Measurements from ENCODE around the gene AATF.
A peak's percentile ranks its signal among the peaks of the same experiment; 100 is the strongest.

Gene AATF

DNA sequence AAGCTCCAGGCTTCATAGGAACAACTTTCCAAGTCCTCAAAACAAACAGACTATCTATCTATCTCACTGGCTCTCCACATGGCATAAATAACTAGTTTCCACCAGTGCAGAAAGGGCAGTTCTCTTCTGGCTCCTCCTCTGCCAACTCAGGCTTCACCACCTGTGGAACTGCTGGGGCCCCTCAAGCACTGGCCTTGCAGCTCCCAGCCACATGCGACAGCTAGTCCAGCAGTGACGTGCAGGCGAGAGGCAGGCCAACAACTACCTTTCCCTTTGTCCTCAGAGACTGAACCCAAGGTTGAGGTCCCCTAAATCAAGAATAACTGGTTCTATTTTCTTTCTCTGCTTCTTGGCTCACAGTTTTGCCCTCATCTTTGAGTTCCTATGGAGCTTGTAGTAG, 137.6 kb downstream of the AATF start:
- DNase-seq = no peak

DNA sequence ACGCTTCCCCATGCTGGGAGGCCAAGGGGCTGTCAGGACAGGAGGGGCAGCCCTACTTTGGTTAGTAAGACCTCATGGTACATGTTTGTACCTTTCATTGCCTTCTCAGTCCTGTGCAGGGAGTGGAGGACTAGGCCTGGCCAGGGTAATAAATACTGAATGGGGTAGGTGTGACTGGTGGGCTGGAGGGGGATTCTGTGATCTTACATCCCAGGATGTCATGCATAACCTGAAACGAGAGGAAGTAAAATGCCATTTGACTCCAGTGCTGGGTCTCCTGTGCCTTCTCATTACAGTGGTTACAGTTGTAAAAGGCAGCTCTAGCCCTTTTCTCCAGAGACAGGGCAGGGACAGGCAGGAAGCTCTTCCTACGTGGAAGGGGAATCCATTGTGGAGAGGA, 138.2 kb downstream of the AATF start:
- DNase-seq = no peak

DNA sequence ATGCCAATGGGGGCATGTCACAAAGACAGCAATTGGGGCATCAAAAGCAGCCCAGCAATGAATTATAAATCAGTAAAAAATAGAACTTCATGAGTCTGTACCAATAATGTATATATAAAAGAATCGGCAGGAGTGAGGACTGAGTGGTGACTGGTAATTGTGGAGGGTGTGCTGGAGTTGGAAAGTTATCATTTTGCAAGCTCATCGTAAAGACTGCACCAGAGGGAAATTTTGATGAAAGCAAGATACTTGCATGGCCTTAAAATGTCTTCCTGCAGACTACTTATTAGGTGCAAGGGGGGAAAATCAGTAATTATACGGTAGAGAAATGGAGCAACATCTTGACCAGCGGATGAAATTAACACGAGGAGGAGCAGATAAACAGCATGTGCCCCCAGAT, 138.9 kb downstream of the AATF start:
- no peak for DNase-seq

DNA sequence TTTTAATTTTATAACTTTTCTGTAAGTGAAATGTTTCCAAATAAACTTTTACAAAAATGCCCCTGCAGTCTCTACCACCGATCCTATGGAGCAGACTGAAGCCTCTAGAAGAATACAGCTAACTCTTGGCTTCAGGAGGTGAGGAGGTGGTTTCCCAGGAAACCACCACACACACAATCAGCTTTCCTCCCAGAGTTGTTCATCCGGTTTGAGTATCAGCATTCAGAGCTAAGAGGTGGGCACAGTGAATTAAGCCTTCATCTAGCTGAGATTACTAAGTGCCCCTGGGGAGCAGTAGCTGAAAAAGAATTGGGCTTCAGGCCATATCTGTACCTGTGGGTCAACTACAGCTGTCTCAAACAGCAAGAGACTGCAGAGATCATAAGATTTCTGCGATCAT, 139.7 kb downstream of the AATF start:
- no peak for DNase-seq

DNA sequence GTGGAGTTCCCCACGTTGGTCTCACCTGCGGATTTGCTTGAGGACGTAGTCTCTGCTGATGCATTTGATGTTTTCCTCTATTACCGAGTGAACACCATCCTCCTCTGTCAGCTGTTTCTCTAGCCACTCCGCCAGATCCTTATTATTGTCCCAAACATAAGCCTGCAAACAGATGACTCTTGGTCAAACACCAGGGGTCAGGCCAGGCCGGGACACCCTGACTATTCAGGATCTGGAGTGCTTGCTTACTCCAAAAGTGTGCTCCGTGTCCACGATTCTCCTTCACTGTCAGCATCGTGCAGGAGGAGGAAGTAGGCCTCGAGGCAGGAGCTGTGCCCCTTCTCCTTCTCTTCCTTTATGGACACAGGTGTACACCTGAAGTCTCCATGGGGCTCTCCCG, 140.2 kb downstream of the AATF start:
- DNase-seq = no peak

DNA sequence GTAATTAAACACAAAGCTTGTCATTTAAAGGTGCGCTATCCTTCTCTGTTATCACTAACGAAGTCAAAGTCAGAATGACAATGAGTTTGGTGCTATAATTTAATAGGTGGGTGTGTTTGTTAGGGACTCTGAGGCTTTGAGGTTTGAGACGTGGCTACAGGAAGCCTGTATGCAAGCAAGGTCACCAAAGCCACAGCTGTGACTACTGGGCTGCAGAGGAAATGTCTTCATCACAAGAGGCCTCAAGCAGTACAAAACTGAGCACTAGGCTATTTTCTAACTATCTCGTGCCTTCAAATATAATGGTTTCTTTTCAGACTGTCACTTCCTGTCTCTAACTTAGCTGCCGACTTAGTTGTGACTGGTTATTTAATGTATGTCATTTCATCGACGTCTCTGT, 141.2 kb downstream of the AATF start:
- peak; percentile 52 to 68 (median 57) for DNase-seq

DNA sequence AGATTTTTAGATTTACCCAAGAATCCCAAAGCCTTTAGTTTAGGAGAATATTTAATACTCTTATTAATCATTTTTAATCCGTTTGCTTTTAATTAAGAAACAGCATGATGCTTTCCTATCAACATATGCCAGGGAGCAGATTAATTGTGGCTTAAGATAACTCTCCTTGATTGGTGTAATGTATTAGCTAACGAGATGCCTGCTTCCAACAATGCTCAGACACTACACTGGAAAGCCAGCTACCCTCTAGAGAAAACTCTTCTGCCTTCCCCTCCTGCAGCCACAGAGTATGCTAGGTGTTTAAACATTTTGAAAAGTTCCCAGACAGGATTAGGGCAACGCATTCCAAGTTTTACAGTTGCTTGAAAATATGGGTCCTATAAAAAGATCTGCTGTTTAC, 142.2 kb downstream of the AATF start:
- no peak for DNase-seq

DNA sequence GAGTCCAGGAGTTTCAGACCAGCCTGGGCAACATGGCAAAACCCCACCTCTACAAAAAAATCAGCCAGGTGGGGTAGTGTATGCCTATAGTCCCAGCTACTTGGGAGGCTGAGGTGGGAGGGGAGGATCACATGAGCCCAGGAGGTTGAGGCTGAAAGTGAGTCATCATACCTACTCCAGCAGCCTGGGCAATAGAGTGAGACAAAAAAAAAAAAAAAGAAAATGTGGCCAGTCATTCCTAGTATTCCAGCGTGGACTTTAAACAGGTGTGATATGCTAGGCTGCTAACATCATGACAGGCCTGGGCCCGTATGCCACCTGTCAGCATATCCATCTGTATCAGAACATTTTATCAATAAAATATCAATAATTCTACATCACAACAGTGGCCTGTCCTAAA, 143.3 kb downstream of the AATF start:
- no peak for DNase-seq

DNA sequence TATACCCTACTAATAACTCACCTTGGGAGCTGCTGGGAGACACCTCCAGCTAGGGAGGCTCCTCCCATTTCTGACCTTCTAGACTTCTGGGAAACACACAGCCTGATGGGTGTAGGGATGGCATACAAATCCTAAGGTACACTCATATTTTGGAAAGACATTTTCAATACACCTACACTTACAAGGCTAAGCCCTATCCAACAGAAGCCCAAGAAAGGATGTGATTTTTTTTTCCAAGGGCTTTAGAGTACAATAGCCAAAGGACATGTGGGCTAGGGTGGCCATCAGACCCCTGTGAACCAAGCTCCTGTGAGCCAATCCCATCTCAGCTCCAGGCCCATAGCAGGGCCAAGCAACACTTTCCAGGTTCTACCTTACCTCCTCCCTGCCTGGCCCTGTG, 143.9 kb downstream of the AATF start:
- DNase-seq = no peak

DNA sequence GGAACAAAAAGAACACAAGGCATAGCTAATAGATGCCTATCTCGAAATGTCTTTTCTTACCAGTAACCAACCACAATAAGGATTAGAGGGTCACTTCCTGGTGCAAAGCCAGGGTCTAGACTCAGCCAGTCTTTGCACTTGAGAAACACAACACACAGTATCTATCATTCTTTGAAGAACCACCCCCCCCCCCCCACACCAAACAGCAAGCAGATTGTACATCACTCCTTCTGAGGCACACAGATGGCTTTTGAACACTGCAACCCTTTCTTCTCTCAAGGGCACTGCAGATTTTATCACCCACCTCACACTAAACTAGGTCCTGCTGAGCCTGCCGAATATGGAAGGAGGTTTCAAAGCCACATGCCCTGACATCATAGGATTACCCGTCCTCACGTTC, 145.6 kb downstream of the AATF start:
- no peak for DNase-seq

DNA sequence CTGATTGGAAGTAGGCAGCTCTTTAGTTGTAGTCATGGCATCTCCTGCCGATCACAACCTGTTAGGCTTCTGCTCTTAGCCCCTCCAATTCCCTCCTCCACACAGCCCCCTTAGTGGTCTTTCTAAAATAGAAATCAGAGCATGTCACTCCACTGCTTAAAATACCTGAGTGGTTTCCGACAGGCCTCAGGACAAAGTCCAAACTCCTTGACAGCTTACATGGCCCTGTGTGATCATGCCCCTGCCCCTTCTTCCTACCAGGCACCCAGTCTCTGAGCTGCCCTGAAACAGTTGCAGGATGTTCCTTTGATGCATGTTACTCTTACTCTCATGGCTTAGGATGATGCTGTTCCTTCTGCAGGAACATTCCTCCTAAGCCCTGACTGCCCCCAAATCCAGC, 147.3 kb downstream of the AATF start:
- DNase-seq = no peak

DNA sequence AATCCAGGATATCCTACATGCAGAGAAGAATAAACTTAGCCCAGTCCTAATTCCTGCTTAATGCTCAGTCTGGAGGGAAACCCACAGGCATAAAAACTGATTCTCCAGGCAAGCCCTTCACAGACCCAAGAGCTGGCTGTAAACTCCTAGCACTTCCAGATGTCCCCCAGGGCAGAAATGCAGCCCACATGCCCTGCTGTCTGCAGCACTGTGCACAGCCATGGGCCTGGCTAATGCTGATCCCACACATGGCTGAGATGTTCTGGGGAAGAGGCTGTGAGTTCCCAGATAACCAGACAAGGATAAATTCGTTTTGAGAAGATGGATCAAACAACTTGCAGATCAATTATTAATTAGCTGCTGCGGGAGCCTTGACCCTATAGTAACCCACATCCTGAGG, 148.4 kb downstream of the AATF start:
- no peak for DNase-seq

DNA sequence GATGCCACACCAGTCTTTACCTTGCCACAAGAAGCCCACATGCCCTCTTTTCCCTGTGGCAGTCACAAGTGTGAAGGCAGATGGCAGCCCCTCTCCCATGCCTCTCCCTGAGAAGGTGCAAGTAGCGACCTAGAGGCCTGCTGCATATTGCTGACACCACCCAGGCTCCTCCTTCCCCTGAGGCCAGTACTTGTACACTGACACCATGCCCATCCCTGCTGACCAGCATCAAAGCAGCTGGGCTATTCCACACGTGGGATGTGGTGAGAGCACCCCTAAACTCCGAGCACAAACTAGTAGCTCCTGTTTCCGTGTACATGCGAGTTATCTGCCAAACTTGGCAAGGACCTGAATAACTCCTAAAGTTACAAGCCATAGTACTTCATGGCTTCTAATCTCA, 149.4 kb downstream of the AATF start:
- DNase-seq = no peak

DNA sequence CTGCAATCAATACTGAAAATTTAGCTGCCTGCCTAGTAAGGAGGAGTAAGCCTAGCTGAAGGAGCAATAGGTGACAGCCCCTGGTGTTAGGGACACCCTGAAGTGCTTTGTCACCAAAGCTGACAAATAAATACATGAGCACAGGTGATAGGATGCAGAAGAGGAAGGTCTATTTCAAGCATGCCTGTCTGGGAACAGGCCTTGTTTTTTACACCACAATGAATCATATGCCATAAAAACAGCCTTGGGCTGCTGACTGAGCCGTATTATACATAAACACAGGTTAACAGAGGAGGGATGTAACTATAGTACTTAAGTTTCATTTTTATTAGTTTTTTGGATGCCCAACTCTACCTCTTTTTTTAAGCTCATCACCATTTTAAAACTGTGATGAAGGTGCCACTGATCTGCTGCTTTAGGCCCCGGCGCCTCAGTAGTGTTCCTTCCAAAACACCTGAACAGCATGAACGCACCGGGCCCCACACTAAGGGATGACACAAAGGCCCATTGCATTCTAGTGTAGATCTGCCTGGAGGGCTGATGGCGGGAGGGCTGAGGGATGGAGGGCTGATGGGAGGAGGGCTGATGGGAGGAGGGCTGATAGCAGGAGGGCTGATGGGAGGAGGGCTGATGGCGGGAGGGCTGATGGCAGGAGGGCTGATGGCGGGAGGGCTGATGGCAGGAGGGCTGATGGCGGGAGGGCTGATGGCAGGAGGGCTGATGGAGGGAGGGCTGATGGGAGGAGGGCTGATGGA, 150.3 kb downstream of the AATF start:
- DNase-seq = no peak

DNA sequence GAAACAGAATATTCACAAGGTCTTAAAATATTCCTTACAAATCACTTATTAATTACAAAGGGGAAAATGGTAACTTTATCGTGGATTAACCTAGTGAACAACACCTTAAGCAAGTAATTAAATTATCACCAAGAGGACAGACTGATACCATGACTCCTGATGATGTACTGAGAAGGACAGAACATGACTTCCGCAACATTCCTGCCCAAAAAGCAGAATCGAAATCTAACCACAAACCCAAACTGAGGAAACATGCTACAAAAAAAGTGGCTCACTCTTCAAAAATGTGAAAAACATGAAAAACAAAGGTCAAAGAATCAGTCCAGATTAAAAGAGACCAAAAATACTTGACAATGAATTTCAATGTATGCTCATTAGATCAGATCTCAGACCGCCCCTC, 151.5 kb downstream of the AATF start:
- peak; percentile 43 to 60 (median 54) for DNase-seq

DNA sequence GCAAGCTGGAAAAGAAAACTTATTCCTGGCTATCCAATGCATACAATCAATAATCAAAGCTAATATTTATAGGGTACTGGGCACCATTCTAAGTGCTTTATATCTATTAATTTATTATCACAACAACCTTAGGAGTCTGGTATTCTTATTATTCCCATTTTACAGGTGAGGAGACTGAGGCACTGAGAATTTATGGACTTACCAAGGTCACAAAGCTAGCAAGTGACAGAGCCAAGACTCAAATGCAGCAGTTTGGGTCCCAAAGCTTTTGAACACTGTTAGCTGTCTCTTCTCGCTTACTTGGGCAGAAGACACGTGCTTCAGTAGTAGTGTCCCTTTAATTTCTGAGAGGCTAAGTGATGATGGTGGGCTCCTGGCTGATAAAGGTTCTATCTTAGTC, 152.6 kb downstream of the AATF start:
- DNase-seq = no peak

DNA sequence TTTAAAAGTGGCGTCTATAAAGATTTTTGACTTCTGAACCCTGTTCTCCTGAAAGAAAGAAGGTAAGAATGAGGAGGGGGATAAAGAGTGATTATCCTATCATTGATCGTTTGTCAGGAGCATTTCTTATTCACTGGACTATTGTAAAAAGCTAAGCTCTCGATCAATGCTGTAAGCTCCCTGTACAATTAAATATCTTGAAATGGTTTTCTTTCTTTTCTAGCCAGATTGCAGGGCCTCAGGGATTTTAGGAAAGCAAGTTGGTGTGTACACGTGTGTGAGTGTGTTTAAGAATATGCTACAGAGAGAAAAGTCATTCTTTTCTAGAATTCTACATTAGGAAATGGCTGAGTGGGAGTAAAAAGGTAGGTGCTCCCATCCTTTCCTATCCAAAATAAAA, 154.5 kb downstream of the AATF start:
- no peak for DNase-seq

DNA sequence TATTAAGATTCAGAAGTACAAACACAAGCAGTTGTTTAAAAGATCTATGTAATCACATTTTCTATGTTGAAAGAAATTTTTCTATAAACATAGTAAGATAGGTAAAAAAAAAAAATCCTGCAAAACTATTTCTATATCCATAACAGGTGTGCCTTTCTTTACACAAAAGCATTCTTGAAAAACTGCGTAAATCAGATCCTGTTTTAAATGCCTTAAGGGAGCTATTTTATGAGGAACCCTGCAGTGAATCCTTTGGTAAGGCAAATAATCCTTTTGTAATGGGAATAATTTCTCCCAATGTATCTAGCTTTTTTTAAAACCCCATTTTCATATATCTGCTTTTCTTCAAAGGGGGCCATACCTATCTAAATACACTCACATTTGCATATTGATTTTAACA, 157.3 kb downstream of the AATF start:
- DNase-seq = no peak
